Measurements from ENCODE around the gene MALAT1.
A peak's percentile ranks its signal among the peaks of the same experiment; 100 is the strongest.

MALAT1 gene

GRCh38 chr11:65540290-65541092, 41.6 kb downstream of the MALAT1 start:
- peak in 1 of 2 experiments; percentile 60 for DNase-seq

GRCh38 chr11:65541093-65541982, 42.5 kb downstream of the MALAT1 start:
- no peak for DNase-seq

- no peak for DNase-seq
Observed at GRCh38 chr11:65542738-65543390, 44.0 kb downstream of the MALAT1 start.

GRCh38 chr11:65545853-65546216, 47.0 kb downstream of the MALAT1 start:
- no peak for DNase-seq

GRCh38 chr11:65546217-65546958, 47.5 kb downstream of the MALAT1 start:
- no peak for DNase-seq

- no peak for DNase-seq
Observed at GRCh38 chr11:65547446-65548125, 48.7 kb downstream of the MALAT1 start.

GRCh38 chr11:65548395-65548794, 49.5 kb downstream of the MALAT1 start:
- DNase-seq = no peak

- DNase-seq = no peak
Observed at GRCh38 chr11:65549096-65549495, 50.3 kb downstream of the MALAT1 start.

GRCh38 chr11:65551572-65552387, 52.9 kb downstream of the MALAT1 start:
- DNase-seq = no peak

GRCh38 chr11:65552388-65552951, 53.6 kb downstream of the MALAT1 start:
- DNase-seq = no peak

- no peak for DNase-seq
Observed at GRCh38 chr11:65553301-65554001, 54.6 kb downstream of the MALAT1 start.

- DNase-seq = no peak
Observed at GRCh38 chr11:65554057-65554818, 55.4 kb downstream of the MALAT1 start.

- no peak for DNase-seq
Observed at GRCh38 chr11:65554842-65555430, 56.1 kb downstream of the MALAT1 start.

GRCh38 chr11:65555693-65556231, 56.9 kb downstream of the MALAT1 start:
- DNase-seq = no peak

Data from NCI-H446 (cell line).